IMR-90 (cell line): ENCODE data around the gene PAQR5. TPM values are rescaled to one million over a fixed set of nuclear protein-coding genes. Genes with fewer than 3 reads are reported as not detected.

Source experiments
- ATAC-seq: fragments of 200-7000 bp; cut with Tn5 transposase; 2 replicates; pipeline ENCODE4 v1.9.1; 2020; ENCODE audit warnings: low read depth, mild to moderate bottlenecking, moderate library complexity
- BruUV-seq: library from RNA; stranded (reverse); fragments of 400-500 nt; replicated peaks from 2 replicates; lab custom pipeline; 2021; lab: Mats Ljungman, UMichigan
- CTCF ChIA-PET: fragments of 300-600 bp; formaldehyde crosslinking; extraction: SDS; loops from one replicate; lab custom pipeline; 2021; ENCODE audit warnings: antibody characterized with exemption; lab: Yijun Ruan, JAX
- POLR2A ChIA-PET: fragments of 300-600 bp; sonication (Branson Sonifier 250); formaldehyde crosslinking; loops from one replicate; lab custom pipeline; 2022; ENCODE audit warnings: antibody characterized with exemption; ENCODE audit not compliant: unreplicated experiment; lab: Charles Lee
- DNase-seq: peaks from one replicate; pipeline ENCODE4 v3.0.0; 2013
- H2AFZ ChIP-seq: replicated peaks from 2 replicates; pipeline ENCODE3; 2013; ENCODE audit warnings: low read length, mild to moderate bottlenecking; ENCODE audit not compliant: poor library complexity
- H2AK5ac ChIP-seq: 2 replicates; pipeline ENCODE4 v1.6.1; 2013; ENCODE audit warnings: low read depth, low read length, inconsistent platforms
- H2AK9ac ChIP-seq: replicated peaks from 2 replicates; pipeline ENCODE3; 2013; ENCODE audit warnings: mild to moderate bottlenecking, low read depth, low read length, moderate library complexity; ENCODE audit not compliant: poor library complexity
- H2BK120ac ChIP-seq: 2 replicates; pipeline ENCODE4 v1.6.1; 2013; ENCODE audit warnings: low read depth, low read length, inconsistent platforms
- H2BK15ac ChIP-seq: 3 replicates; pipeline ENCODE4 v1.6.1; 2013; ENCODE audit warnings: low read depth, low read length, inconsistent platforms
- H2BK20ac ChIP-seq: 2 replicates; pipeline ENCODE4 v1.6.1; 2013; ENCODE audit warnings: low read depth, mild to moderate bottlenecking, inconsistent platforms, low read length, moderate library complexity
- H2BK5ac ChIP-seq: 2 replicates; pipeline ENCODE4 v1.6.1; 2013; ENCODE audit warnings: mild to moderate bottlenecking, low read depth, low read length, inconsistent platforms; ENCODE audit not compliant: poor library complexity, severe bottlenecking
- H3K14ac ChIP-seq: replicated peaks from 2 replicates; pipeline ENCODE4 v1.6.1; 2013; ENCODE audit warnings: low read depth, low read length, inconsistent platforms
- H3K18ac ChIP-seq: 2 replicates; pipeline ENCODE4 v1.6.1; 2013; ENCODE audit warnings: low read depth, low read length, control low read depth
- H3K23ac ChIP-seq: 2 replicates; pipeline ENCODE4 v1.6.1; 2013; ENCODE audit warnings: low read depth, low read length, inconsistent platforms
- H3K27ac ChIP-seq: 2 replicates; pipeline ENCODE4 v1.5.1; 2013; ENCODE audit warnings: mild to moderate bottlenecking, control low read depth, low read length; ENCODE audit not compliant: insufficient read depth
- H3K27me3 ChIP-seq: 2 replicates; pipeline ENCODE4 v1.6.1; 2013; ENCODE audit warnings: low read length; ENCODE audit not compliant: control insufficient read depth, insufficient read depth
- H3K36me3 ChIP-seq: 2 replicates; pipeline ENCODE4 v1.6.1; 2013; ENCODE audit warnings: low read length, mixed read lengths; ENCODE audit not compliant: control insufficient read depth, insufficient read depth
- H3K4ac ChIP-seq: 2 replicates; pipeline ENCODE4 v1.6.1; 2013; ENCODE audit warnings: low read depth, low read length, inconsistent platforms
- H3K4me1 ChIP-seq: 2 replicates; pipeline ENCODE4 v1.6.1; 2013; ENCODE audit warnings: low read length, mixed read lengths; ENCODE audit not compliant: control insufficient read depth, insufficient read depth
- H3K4me2 ChIP-seq: 2 replicates; pipeline ENCODE4 v1.6.1; 2013; ENCODE audit warnings: low read depth, mild to moderate bottlenecking, control low read depth, low read length, moderate library complexity
- H3K4me3 ChIP-seq: 2 replicates; pipeline ENCODE4 v1.5.1; 2013; ENCODE audit warnings: low read depth, mild to moderate bottlenecking, control low read depth, low read length, moderate library complexity; ENCODE audit not compliant: insufficient read depth
- H3K56ac ChIP-seq: 2 replicates; pipeline ENCODE4 v1.6.1; 2013; ENCODE audit warnings: low read length, inconsistent platforms; ENCODE audit not compliant: insufficient read depth; ENCODE audit errors: extremely low read depth
- H3K79me1 ChIP-seq, 2 experiments: 2 replicates each; pipeline ENCODE4 v1.6.1; 2013; ENCODE audit warnings: low read length in 2 of 2, inconsistent platforms in 1 of 2, low read depth in 1 of 2
- H3K9ac ChIP-seq: 2 replicates; pipeline ENCODE4 v1.6.1; 2013; ENCODE audit warnings: low read depth, low read length, control low read depth
- H3K9me1 ChIP-seq: 2 replicates; pipeline ENCODE4 v1.6.1; 2013; ENCODE audit warnings: low read length, inconsistent platforms; ENCODE audit not compliant: insufficient read depth
- H3K9me3 ChIP-seq: 2 replicates; pipeline ENCODE4 v1.6.1; 2013; ENCODE audit warnings: low read length; ENCODE audit not compliant: control insufficient read depth, insufficient read depth
- H4K20me1 ChIP-seq: 2 replicates; pipeline ENCODE4 v1.6.1; 2013; ENCODE audit warnings: low read length, inconsistent platforms; ENCODE audit not compliant: insufficient read depth
- H4K5ac ChIP-seq: 2 replicates; pipeline ENCODE4 v1.6.1; 2013; ENCODE audit warnings: mild to moderate bottlenecking, low read depth, low read length, control low read depth
- H4K8ac ChIP-seq, 2 experiments: 2 replicates each; pipeline ENCODE4 v1.6.1; 2013; ENCODE audit warnings: low read depth in 2 of 2, low read length in 2 of 2, control low read depth in 1 of 2, inconsistent platforms in 1 of 2
- H4K91ac ChIP-seq: 2 replicates; pipeline ENCODE4 v1.6.1; 2013; ENCODE audit warnings: low read depth, low read length, inconsistent platforms; ENCODE audit not compliant: insufficient read depth
- FOS ChIP-seq: fragments of 150-350 bp; IDR thresholded peaks from 2 replicates; pipeline ENCODE4 v1.6.1; 2016; ENCODE audit warnings: low read depth, low read length
- RFX5 ChIP-seq: IDR thresholded peaks from 2 replicates; pipeline ENCODE4 v1.8.0; 2012; ENCODE audit warnings: low read depth, mild to moderate bottlenecking, low read length, moderate library complexity
- WGBS, 2 experiments: methylation state at CpG; one replicate each; pipeline versions ENCODE4 v1.1.5 to v1.1.7; 2013; ENCODE audit warnings: missing lambda C conversion rate in 2 of 2; ENCODE audit not compliant: insufficient read length in 1 of 2; ENCODE audit errors: extremely low coverage in 2 of 2; 5-methylcytosine and 5-hydroxymethylcytosine counted together
- dilution Hi-C: fragments of 300-500 bp; cut with HindIII; formaldehyde crosslinking; loops from one replicate; pipeline ENCODE4 v1.14.3; 2018; ENCODE audit warnings: low sequenced_read_pairs; ENCODE audit not compliant: unreplicated experiment
- in situ Hi-C: fragments of 300-500 bp; cut with MboI; formaldehyde crosslinking; loops from 3 replicates; pipeline ENCODE4 v1.14.3; 2019; ENCODE audit warnings: low sequenced_read_pairs, inconsistent platforms, mixed read lengths
- intact Hi-C: fragments of 100-400 bp; cut with micrococcal nuclease; formaldehyde crosslinking; loops from 2 replicates; pipeline ENCODE4 v1.10.0; 2022
- polyA plus RNA-seq, 3 experiments: library from polyadenylated mRNA; depleted of rRNA; stranded (reverse); fragments of >200 nt; gene quantifications; 2 replicates each; pipeline ENCODE4 v1.2.3, GENCODE V29; 2012; ENCODE audit warnings: low replicate concordance in 1 of 3
- total RNA-seq: library from RNA; depleted of rRNA; stranded (reverse); fragments of >200 nt; gene quantifications from 2 replicates; pipeline ENCODE4 v1.2.3, GENCODE V29; 2012

The PAQR5 gene
- total and polyA plus RNA-seq, 2 of the 4 experiments (the other 2 are of a cell fraction), result 2.3 to 2.7 TPM

GRCh38 chr15:69390575-69390974, 91.9 kb downstream of the PAQR5 start:
- dilution Hi-C loops, result no loop called here
- H3K56ac ChIP-seq, result no peak overlapping the region
- peaks cover 20% of the 10 kb centered on the region for H4K20me1 ChIP-seq
- peaks cover 8% of the 10 kb centered on the region for H3K4me1 ChIP-seq
- H2AK9ac ChIP-seq, result peak overlapping the region; percentile 62
- H3K9ac ChIP-seq, result no peak overlapping the region
- ChIA-PET POLR2A (no interaction called here), CTCF (interaction anchor here (0.6 to 1.2 kb wide), 3 partner anchors 8 to 228 kb away, joined by 3 to 7 read pairs (median 4); no protein-coding TSS in a partner anchor)
- H3K9me1 ChIP-seq, result peaks cover 47% of the 10 kb centered on the region
- no peaks in the 10 kb centered on the region for H3K27me3 ChIP-seq
- peak; percentile 18 for ATAC-seq
- H2AK5ac ChIP-seq, result no peak overlapping the region; the same call in 1 of the 2 replicates
- no peak overlapping the region for H4K5ac ChIP-seq
- H3K4ac ChIP-seq, result no peak overlapping the region
- H2BK20ac ChIP-seq, result no peak overlapping the region
- no TSS peak for BruUV-seq
- H3K4me2 ChIP-seq, result no peak overlapping the region
- in situ Hi-C loops, result no loop called here
- no peak overlapping the region for H3K23ac ChIP-seq
- H2BK15ac ChIP-seq, result no peak overlapping the region
- no peak overlapping the region for H3K27ac ChIP-seq
- no peak overlapping the region for H2AFZ ChIP-seq
- H4K91ac ChIP-seq, result no peak overlapping the region
- H3K4me3 ChIP-seq, result no peak overlapping the region
- DNase-seq, result peak; percentile 77
- H2BK120ac ChIP-seq, result no peak overlapping the region
- H3K14ac ChIP-seq, result no peak overlapping the region
- H3K9me3 ChIP-seq, result no peaks in the 10 kb centered on the region
- H3K79me1 ChIP-seq, result peaks cover 4 to 50% of the 10 kb centered on the region in 2 experiments; a peak in 3 of 4 replicates
- no peak overlapping the region for H3K18ac ChIP-seq
- peaks cover 3% of the 10 kb centered on the region for H3K36me3 ChIP-seq
- intact Hi-C loops, result loop anchor here (5.0 kb wide), 1 partner anchor 163 kb away; no protein-coding TSS in a partner anchor
- peak; percentile 31; the same call in 1 of the 2 replicates for TF ChIP-seq FOS
- TF ChIP-seq RFX5, result no peak
- WGBS, 2 experiments, result no CpG with 5 or more reads among the region's 2 CpGs
- no peak overlapping the region for H4K8ac ChIP-seq
- no peak overlapping the region for H2BK5ac ChIP-seq
